ENCODE data around the gene PAOX. TPM values are rescaled to one million over a fixed set of nuclear protein-coding genes. Genes with fewer than 3 reads are reported as not detected.
A peak's percentile ranks its signal among the peaks of the same experiment; 100 is the strongest.

PAOX gene
- total and polyA plus RNA-seq, 2 of the 13 experiments (the other 11 are each of a cell fraction or from before 2014, with no cell fraction given), result 0.49 to 0.77 TPM

DNA sequence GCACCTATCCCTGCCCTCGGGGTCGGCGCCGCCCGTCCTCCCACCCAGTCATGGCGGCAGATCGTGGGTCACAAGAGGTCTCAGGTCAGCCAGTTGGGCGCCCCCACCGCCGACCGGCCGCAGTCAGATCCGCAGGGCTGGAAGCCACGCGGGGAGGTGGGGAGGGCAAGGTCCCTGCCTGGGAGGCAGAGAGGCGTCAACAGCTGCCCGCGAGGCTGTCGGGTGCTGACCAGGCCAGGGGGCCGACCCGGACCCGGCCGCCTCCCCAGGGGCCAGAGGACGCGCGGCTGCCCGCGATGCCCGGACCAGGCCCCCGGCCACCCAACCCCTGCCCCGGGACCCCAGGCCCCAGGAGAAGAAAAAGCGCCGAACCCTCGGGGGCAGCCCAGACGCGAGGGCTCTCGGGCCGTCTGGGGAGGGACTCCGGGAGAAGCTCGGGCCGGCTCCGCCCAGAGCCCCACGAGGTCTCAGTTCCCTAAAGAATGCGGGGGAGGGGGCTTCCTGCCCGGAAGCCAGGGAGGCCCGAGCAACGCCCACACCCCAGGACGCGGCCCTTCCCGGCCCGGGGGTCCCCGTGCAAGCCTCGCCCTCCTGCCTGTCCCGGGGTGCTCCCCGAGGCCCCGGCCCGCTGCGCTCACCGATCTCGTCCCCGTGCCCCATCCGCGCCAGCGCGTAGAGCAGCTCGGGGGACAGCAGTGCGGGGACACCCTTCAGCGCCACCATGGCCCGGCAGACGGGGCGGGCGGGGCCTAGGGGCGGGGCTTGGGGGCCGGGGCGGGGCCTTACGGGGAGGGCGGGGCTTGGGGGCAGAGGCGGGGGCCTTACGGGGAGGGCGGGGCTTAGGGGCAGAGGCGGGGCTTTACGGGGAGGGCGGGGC, 21.5 kb upstream of the PAOX start, which contains the start of gene FUOM (continued):
- TF ChIP-seq ETV5 (CRISPR knock-in tag; IDR thresholded peaks at IDR 0.05; ENCODE audit: borderline replicate concordance) (peak; percentile 86), GLI4 (CRISPR knock-in tag; IDR thresholded peaks at IDR 0.05; ENCODE audit: borderline replicate concordance) (peak; percentile 61; the same call in 1 of the 2 replicates), ZSCAN20 (CRISPR knock-in tag; IDR thresholded peaks at IDR 0.05; ENCODE audit: borderline replicate concordance) (0 out of 2 replicates have a peak, but pooled peaks have one; percentile 66), STAT6 (CRISPR knock-in tag; IDR thresholded peaks at IDR 0.05; ENCODE audit: borderline replicate concordance) (0 out of 2 replicates have a peak, but pooled peaks have one; percentile 37), DMAP1 (CRISPR knock-in tag; IDR thresholded peaks at IDR 0.05) (peak; percentile 64), ONECUT2 (CRISPR knock-in tag; IDR thresholded peaks at IDR 0.05) (no peak), PPARG (CRISPR knock-in tag; conservative IDR thresholded peaks at IDR 0.05) (peak; percentile 20; the same call in 1 of the 2 replicates), SKI (IDR thresholded peaks at IDR 0.05; ENCODE audit: partially characterized antibody) (no peak), TMF1 (CRISPR knock-in tag; IDR thresholded peaks at IDR 0.05; ENCODE audit: low read depth) (peak; percentile 32; the same call in 1 of the 2 replicates), ZNF350 (CRISPR knock-in tag; IDR thresholded peaks at IDR 0.05; ENCODE audit: borderline replicate concordance, low read depth) (0 out of 2 replicates have a peak, but pooled peaks have one; percentile 53), ZNF776 (CRISPR knock-in tag; IDR thresholded peaks at IDR 0.05) (0 out of 2 replicates have a peak, but pooled peaks have one; percentile 10), ZBTB2 (CRISPR knock-in tag; IDR thresholded peaks at IDR 0.05; ENCODE audit: low read depth) (0 out of 2 replicates have a peak, but pooled peaks have one; percentile 10), POLR2AphosphoS5 (IDR thresholded peaks at IDR 0.05; ENCODE audit: low read depth, low read length) (peak; percentile 69), PTBP1 (IDR thresholded peaks at IDR 0.05; ENCODE audit: low read depth, low read length, poor library complexity, severe bottlenecking) (peak; percentile 22), SOX13 (IDR thresholded peaks at IDR 0.05) (no peak; the same call in 1 of the 2 replicates), SOX13 (CRISPR knock-in tag; conservative IDR thresholded peaks at IDR 0.05 in 1 of 2, IDR thresholded peaks at IDR 0.05 in 1 of 2) (no peak), ASH2L (IDR thresholded peaks at IDR 0.05; ENCODE audit: insufficient read length, low read depth, low read length) (peak; percentile 36), ZSCAN21 (CRISPR knock-in tag; IDR thresholded peaks at IDR 0.05; ENCODE audit: borderline replicate concordance) (peak; percentile 30; the same call in 1 of the 2 replicates)
- TF ChIP-seq, protein P1, sequence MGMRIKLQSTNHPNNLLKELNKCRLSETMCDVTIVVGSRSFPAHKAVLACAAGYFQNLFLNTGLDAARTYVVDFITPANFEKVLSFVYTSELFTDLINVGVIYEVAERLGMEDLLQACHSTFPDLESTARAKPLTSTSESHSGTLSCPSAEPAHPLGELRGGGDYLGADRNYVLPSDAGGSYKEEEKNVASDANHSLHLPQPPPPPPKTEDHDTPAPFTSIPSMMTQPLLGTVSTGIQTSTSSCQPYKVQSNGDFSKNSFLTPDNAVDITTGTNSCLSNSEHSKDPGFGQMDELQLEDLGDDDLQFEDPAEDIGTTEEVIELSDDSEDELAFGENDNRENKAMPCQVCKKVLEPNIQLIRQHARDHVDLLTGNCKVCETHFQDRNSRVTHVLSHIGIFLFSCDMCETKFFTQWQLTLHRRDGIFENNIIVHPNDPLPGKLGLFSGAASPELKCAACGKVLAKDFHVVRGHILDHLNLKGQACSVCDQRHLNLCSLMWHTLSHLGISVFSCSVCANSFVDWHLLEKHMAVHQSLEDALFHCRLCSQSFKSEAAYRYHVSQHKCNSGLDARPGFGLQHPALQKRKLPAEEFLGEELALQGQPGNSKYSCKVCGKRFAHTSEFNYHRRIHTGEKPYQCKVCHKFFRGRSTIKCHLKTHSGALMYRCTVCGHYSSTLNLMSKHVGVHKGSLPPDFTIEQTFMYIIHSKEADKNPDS (CRISPR knock-in tag; IDR thresholded peaks at IDR 0.05), result peak; percentile 40; the same call in 1 of the 2 replicates
- TF ChIP-seq, protein P2, sequence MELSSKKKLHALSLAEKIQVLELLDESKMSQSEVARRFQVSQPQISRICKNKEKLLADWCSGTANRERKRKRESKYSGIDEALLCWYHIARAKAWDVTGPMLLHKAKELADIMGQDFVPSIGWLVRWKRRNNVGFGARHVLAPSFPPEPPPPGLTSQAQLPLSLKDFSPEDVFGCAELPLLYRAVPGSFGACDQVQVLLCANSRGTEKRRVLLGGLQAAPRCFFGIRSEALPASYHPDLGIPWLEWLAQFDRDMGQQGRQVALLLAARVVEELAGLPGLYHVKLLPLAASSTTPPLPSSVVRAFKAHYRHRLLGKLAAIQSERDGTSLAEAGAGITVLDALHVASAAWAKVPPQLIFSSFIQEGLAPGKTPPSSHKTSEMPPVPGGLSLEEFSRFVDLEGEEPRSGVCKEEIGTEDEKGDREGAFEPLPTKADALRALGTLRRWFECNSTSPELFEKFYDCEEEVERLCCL (CRISPR knock-in tag; IDR thresholded peaks at IDR 0.05; ENCODE audit: borderline replicate concordance), result no peak; the same call in 1 of the 2 replicates

Measured in HepG2 (cell line).